Body of pancreas (tissue), 4 donors: ENCODE measurements around the gene NR1H4. TPM values are rescaled to one million over a fixed set of nuclear protein-coding genes. Genes with fewer than 3 reads are reported as not detected.
A peak's percentile ranks its signal among the peaks of the same experiment; 100 is the strongest.

ENCODE experiments used
- ATAC-seq: fragments of 150-250 bp; one replicate; pipeline ENCODE4 v1.9.1; 2016
- DNase-seq, 4 donors: peaks; one replicate each; pipeline ENCODE4 v3.0.0-alpha.2; 2019
- H3K27ac ChIP-seq, 4 donors: fragments of 200-600 bp; sonication (generic); 1 replicate in 3 of 4; 2 replicates in 1 of 4; pipeline versions ENCODE4 v1.5.1 to v1.6.1; 2016 to 2019; ENCODE audit warnings: mild to moderate bottlenecking in 1 of 4, mixed read lengths in 1 of 4, moderate library complexity in 1 of 4
- H3K27me3 ChIP-seq, 2 donors: fragments of 200-600 bp; sonication (generic); one replicate each; pipeline ENCODE4 v1.6.0; 2016; ENCODE audit warnings: mild to moderate bottlenecking in 1 of 2
- H3K36me3 ChIP-seq, 2 donors: fragments of 200-600 bp; sonication (generic); replicated peaks in 1 of 2; 2 replicates each; pipeline ENCODE4 v1.5.1; 2016; ENCODE audit warnings: low read depth in 2 of 2; ENCODE audit not compliant: insufficient read depth in 1 of 2
- H3K4me1 ChIP-seq: fragments of 200-600 bp; sonication (generic); one replicate; pipeline ENCODE4 v1.6.0; 2016
- H3K4me3 ChIP-seq, 2 donors: fragments of 200-600 bp; sonication (generic); 1 replicate in 1 of 2; 2 replicates in 1 of 2; pipeline ENCODE4 v1.5.1; 2016 to 2019
- H3K9me3 ChIP-seq, 3 donors: fragments of 200-600 bp; sonication (generic); 1 replicate in 2 of 3; 2 replicates in 1 of 3; pipeline ENCODE4 v1.5.1; 2016
- POLR2A ChIP-seq, 3 donors: fragments of 450-650 bp; IDR thresholded peaks; one replicate each; pipeline ENCODE4 v1.6.1; 2016; ENCODE audit warnings: antibody characterized with exemption in 3 of 3, mild to moderate bottlenecking in 2 of 3
- WGBS, 2 donors: methylation state at CpG; one replicate each; pipeline ENCODE4 v1.1.5; 2017; 5-methylcytosine and 5-hydroxymethylcytosine counted together
- intact Hi-C: fragments of 100-400 bp; cut with DNase I; formaldehyde crosslinking; loops from one replicate; pipeline ENCODE4 v1.15.1; 2023
- total RNA-seq, 2 donors: library from RNA; depleted of rRNA; stranded (reverse); fragments of >200 nt; gene quantifications; one replicate each; pipeline ENCODE4 v1.1.0, GENCODE V29; 2016
- TF ChIP-seq, protein P1 (sequence below), 7 experiments: fragments of 450-650 bp in 4 of 7; fragments of 200-600 bp in 3 of 7; sonication (generic) in 3 of 7; IDR thresholded peaks; one replicate each; pipeline ENCODE4 v1.5.1; 2016 to 2019; ENCODE audit warnings: antibody characterized with exemption in 7 of 7

NR1H4 gene
- total RNA-seq, 2 donors from 2014 or later, result 1.3 to 2.9 TPM

DNA sequence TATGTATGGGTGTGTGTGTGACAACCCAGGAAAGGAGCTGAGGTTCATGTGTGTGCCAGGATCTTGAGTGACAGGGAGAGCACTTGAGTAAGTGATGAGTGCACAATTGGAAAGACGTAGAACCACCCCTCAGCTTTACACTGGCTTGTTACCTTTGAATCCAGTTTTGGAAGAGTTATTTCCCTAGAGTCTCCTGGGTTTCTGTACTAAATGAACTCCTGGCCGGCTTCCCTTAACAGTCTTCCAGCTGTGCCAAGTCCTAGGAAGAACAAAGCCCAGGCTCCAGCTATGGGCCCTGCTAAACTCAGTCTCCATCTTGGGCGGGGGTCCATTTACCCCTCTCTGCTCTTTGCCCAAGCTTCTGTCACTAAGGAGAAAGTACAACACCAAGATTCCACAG is 19.7 kb upstream of the NR1H4 start:
- intact Hi-C loops, result no loop called here
- no peaks in the 10 kb centered on the region for H3K9me3 ChIP-seq
- no peak overlapping the region for H3K4me3 ChIP-seq
- 61 to 68% methylated on average over 3 of the region's 3 CpGs for WGBS, 2 donors
- no peak overlapping the region for H3K27ac ChIP-seq
- no peaks in the 10 kb centered on the region for H3K27me3 ChIP-seq
- ATAC-seq (no peak), DNase-seq (no peak)
- no peak for TF ChIP-seq POLR2A (IDR thresholded peaks at IDR 0.05)
- TF ChIP-seq, protein P1, sequence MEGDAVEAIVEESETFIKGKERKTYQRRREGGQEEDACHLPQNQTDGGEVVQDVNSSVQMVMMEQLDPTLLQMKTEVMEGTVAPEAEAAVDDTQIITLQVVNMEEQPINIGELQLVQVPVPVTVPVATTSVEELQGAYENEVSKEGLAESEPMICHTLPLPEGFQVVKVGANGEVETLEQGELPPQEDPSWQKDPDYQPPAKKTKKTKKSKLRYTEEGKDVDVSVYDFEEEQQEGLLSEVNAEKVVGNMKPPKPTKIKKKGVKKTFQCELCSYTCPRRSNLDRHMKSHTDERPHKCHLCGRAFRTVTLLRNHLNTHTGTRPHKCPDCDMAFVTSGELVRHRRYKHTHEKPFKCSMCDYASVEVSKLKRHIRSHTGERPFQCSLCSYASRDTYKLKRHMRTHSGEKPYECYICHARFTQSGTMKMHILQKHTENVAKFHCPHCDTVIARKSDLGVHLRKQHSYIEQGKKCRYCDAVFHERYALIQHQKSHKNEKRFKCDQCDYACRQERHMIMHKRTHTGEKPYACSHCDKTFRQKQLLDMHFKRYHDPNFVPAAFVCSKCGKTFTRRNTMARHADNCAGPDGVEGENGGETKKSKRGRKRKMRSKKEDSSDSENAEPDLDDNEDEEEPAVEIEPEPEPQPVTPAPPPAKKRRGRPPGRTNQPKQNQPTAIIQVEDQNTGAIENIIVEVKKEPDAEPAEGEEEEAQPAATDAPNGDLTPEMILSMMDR (IDR thresholded peaks at IDR 0.05), result no peak
- no peaks in the 10 kb centered on the region for H3K4me1 ChIP-seq
- no peaks in the 10 kb centered on the region for H3K36me3 ChIP-seq

DNA sequence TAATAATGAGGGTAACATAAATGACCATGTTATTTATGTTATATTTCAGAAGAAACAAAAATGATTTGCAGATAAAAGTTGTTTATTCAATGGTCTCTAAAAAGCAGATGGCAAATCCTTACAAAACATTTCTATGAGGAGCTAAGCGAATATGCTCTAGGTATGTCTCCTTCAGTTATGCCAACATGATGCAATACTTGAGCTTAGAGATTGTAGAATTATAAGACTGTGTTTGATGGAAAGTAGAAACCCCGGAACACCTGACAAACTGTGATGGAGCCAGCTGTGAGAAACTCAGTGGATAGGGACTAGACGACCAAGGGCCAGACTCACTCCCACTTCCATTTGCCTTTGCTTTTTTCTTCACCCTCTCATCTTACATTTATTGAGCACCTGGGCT is 17.8 kb upstream of the NR1H4 start:
- WGBS, 2 donors, result 78 to 81% methylated on average over 3 of the region's 3 CpGs
- intact Hi-C loops, result no loop called here
- Histone ChIP-seq H3K27me3 (no peaks in the 10 kb centered on the region), H3K4me3 (no peak overlapping the region), H3K4me1 (no peaks in the 10 kb centered on the region), H3K9me3 (no peaks in the 10 kb centered on the region), H3K27ac (no peak overlapping the region), H3K36me3 (no peaks in the 10 kb centered on the region)
- TF ChIP-seq, protein P1 (IDR thresholded peaks at IDR 0.05), result no peak
- TF ChIP-seq POLR2A (IDR thresholded peaks at IDR 0.05), result no peak
- no peak for ATAC-seq
- DNase-seq, result no peak

DNA sequence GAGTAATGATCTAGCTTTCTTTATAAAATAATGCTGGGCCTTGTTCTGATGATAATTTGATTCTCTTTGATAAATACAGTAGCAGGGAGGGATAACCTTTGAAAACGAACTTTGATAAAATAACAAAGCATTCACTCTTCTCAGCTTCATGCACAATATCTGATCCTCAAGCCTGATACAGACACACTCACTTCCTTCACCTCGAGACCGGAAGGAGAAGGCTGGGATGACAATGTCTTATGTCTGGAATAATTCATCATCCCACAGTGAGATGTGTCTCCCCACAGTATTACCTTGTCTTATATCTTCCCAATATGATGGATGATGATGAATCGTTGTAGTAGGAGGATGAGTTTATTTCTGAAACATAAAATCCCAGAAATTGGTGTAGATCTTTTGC is 15.5 kb upstream of the NR1H4 start:
- TF ChIP-seq, protein P1 (IDR thresholded peaks at IDR 0.05), result no peak
- TF ChIP-seq POLR2A (IDR thresholded peaks at IDR 0.05), result no peak
- 53 to 65% methylated on average over 4 of the region's 4 CpGs for WGBS, 2 donors
- intact Hi-C loops, result no loop called here
- DNase-seq, result no peak
- Histone ChIP-seq H3K9me3 (no peaks in the 10 kb centered on the region), H3K4me3 (no peak overlapping the region), H3K4me1 (no peaks in the 10 kb centered on the region), H3K27ac (no peak overlapping the region), H3K36me3 (no peaks in the 10 kb centered on the region), H3K27me3 (no peaks in the 10 kb centered on the region)
- no peak for ATAC-seq

- no peaks in the 10 kb centered on the region for H3K4me1 ChIP-seq
- H3K27ac ChIP-seq, result no peak overlapping the region
- H3K4me3 ChIP-seq, result no peak overlapping the region
- DNase-seq, result peak in 1 of 4 donors; percentile 13
- H3K36me3 ChIP-seq, result no peaks in the 10 kb centered on the region
- intact Hi-C loops, result no loop called here
- 75 to 88% methylated on average over 3 of the region's 3 CpGs for WGBS, 2 donors
- TF ChIP-seq, protein P1 (IDR thresholded peaks at IDR 0.05), result no peak
- TF ChIP-seq POLR2A (IDR thresholded peaks at IDR 0.05), result no peak
- no peak for ATAC-seq
- no peaks in the 10 kb centered on the region for H3K27me3 ChIP-seq
- no peaks in the 10 kb centered on the region for H3K9me3 ChIP-seq
Measured at GRCh38 chr12:100460702-100461101, 13.0 kb upstream of the NR1H4 start.

GRCh38 chr12:100461330-100461973 is 12.2 kb upstream of the NR1H4 start:
- WGBS, 2 donors, result 52 to 78% methylated on average over 1 of the region's 1 CpG
- TF ChIP-seq, protein P1 (IDR thresholded peaks at IDR 0.05), result no peak
- TF ChIP-seq POLR2A (IDR thresholded peaks at IDR 0.05), result no peak
- Histone ChIP-seq H3K4me3 (no peak overlapping the region), H3K9me3 (no peaks in the 10 kb centered on the region), H3K4me1 (no peaks in the 10 kb centered on the region), H3K27ac (no peak overlapping the region), H3K27me3 (no peaks in the 10 kb centered on the region), H3K36me3 (no peaks in the 10 kb centered on the region)
- ATAC-seq (no peak), DNase-seq (no peak)
- intact Hi-C loops, result no loop called here
